ENCODE results near the gene OSBPL5. TPM values are rescaled to one million over a fixed set of nuclear protein-coding genes. Genes with fewer than 3 reads are reported as not detected.

OSBPL5 gene
- total RNA-seq, 2 experiments from 2014 or later, result 0.63 to 2.7 TPM

DNA sequence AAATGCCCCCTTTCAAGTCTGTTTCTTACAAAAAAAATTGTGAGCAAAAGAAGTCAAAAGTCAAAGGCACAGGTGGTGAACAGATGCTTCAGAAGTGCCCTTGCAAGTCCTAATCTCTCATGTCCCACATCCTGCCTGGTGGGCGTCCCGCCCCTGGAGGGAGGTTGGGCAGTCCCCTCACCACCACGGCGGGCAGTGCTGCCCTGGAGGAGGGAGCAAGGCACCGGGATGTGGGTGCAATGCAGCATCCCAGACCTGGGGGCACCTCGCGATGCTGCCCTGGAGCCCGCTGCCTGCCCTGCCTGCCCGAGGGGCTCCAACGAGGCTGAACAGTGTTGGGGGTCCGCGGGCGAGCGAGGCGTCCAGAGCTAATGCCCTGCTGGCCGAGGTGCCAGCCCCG, 37.6 kb upstream of the OSBPL5 start:
- CTCF ChIA-PET (ENCODE audit: unreplicated experiment), result no interaction called here
- no peaks in the 10 kb centered on the region for H3K9me3 ChIP-seq (ENCODE audit: low read length)
- no peaks in the 10 kb centered on the region for H3K9me2 ChIP-seq (ENCODE audit: insufficient read depth, low read length)
- POLR2A ChIA-PET, result no interaction called here
- intact Hi-C loops (cut with micrococcal nuclease; ENCODE audit: unreplicated experiment), result no loop called here
- TF ChIP-seq, protein P1, sequence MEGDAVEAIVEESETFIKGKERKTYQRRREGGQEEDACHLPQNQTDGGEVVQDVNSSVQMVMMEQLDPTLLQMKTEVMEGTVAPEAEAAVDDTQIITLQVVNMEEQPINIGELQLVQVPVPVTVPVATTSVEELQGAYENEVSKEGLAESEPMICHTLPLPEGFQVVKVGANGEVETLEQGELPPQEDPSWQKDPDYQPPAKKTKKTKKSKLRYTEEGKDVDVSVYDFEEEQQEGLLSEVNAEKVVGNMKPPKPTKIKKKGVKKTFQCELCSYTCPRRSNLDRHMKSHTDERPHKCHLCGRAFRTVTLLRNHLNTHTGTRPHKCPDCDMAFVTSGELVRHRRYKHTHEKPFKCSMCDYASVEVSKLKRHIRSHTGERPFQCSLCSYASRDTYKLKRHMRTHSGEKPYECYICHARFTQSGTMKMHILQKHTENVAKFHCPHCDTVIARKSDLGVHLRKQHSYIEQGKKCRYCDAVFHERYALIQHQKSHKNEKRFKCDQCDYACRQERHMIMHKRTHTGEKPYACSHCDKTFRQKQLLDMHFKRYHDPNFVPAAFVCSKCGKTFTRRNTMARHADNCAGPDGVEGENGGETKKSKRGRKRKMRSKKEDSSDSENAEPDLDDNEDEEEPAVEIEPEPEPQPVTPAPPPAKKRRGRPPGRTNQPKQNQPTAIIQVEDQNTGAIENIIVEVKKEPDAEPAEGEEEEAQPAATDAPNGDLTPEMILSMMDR (conservative IDR thresholded peaks at IDR 0.05; ENCODE audit: low read length), result no peak
- TF ChIP-seq EZH2phosphoT487 (IDR thresholded peaks at IDR 0.05; ENCODE audit: borderline replicate concordance, low read depth, low read length), result no peak
- H3K79me2 ChIP-seq (ENCODE audit: insufficient read depth, low read depth, low read length), result no peaks in the 10 kb centered on the region
- no TSS peak for BruUV-seq (replicated peaks)
- H4K20me1 ChIP-seq (ENCODE audit: insufficient read depth, low read length), result no peaks in the 10 kb centered on the region
- H3K4me3 ChIP-seq (ENCODE audit: low read depth, low read length, poor library complexity, severe bottlenecking), result no peak overlapping the region
- DNase-seq (ENCODE audit: low spot score), result no peak
- no peaks in the 10 kb centered on the region for H3K4me1 ChIP-seq (ENCODE audit: insufficient read depth, low read length, poor library complexity, severe bottlenecking)
- H3K27ac ChIP-seq (ENCODE audit: low read depth, low read length, poor library complexity, severe bottlenecking), result no peak overlapping the region
- H2AFZ ChIP-seq (ENCODE audit: low read length), result no peak overlapping the region
- no peak overlapping the region for H3K4me2 ChIP-seq (ENCODE audit: low read length)
- no peaks in the 10 kb centered on the region for H3K36me3 ChIP-seq (ENCODE audit: insufficient read depth, low read length)

DNA sequence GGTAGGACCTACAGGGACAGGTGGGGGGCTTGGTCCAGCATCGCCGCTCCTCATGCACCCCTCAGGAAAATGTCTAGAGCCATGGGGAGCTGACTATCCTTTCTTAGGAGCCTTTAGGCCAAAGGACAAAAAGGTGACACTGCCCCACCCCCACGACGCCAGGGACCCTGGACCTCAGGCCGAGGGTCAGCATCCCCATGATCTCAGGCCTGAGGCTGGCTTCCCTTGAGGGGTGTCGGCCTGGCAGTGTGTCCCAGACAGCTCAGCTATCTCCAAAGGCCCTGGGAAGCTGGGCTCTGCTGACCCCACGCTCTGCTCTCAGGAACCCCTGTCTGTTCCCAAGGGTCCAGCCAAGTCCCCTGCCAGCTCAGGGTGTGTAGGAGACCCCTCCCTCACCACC, 37.2 kb upstream of the OSBPL5 start:
- Histone ChIP-seq H3K4me1 (ENCODE audit: insufficient read depth, low read length, poor library complexity, severe bottlenecking) (no peaks in the 10 kb centered on the region), H3K36me3 (ENCODE audit: insufficient read depth, low read length) (no peaks in the 10 kb centered on the region), H3K9me2 (ENCODE audit: insufficient read depth, low read length) (no peaks in the 10 kb centered on the region), H4K20me1 (ENCODE audit: insufficient read depth, low read length) (no peaks in the 10 kb centered on the region), H3K79me2 (ENCODE audit: insufficient read depth, low read depth, low read length) (no peaks in the 10 kb centered on the region), H2AFZ (ENCODE audit: low read length) (no peak overlapping the region), H3K27ac (ENCODE audit: low read depth, low read length, poor library complexity, severe bottlenecking) (no peak overlapping the region), H3K4me2 (ENCODE audit: low read length) (no peak overlapping the region), H3K9me3 (ENCODE audit: low read length) (no peaks in the 10 kb centered on the region), H3K4me3 (ENCODE audit: low read depth, low read length, poor library complexity, severe bottlenecking) (no peak overlapping the region)
- intact Hi-C loops (cut with micrococcal nuclease; ENCODE audit: unreplicated experiment), result no loop called here
- no TSS peak for BruUV-seq (replicated peaks)
- ChIA-PET CTCF (ENCODE audit: unreplicated experiment) (no interaction called here), POLR2A (no interaction called here)
- no peak for DNase-seq (ENCODE audit: low spot score)
- no peak for TF ChIP-seq EZH2phosphoT487 (IDR thresholded peaks at IDR 0.05; ENCODE audit: borderline replicate concordance, low read depth, low read length)
- TF ChIP-seq, protein P1 (conservative IDR thresholded peaks at IDR 0.05; ENCODE audit: low read length), result no peak

DNA sequence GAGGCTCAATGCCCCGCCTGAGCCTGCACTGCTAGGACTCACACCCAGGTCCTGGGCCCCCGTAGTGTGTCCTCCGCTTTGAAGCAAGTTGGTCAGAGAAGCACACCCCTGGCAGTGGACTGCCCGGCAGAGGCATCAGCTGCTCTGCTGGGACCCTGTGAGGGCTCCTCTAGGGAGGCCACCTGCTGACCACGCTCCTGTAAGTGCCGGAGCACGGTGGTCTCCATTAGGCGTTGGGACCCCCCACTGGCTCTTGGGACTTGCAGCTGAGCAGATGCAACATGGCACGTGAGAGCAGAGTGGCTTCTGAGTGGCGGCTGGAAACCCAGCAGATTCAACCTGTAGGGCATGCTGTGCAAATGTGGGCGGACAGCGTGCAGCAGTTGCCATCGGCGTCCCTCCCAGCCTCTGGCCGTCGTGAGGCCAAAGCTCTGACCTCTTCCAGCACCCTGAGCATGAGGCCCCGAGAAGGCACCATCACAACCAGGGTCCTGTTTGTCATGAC, 36.6 kb upstream of the OSBPL5 start:
- BruUV-seq (replicated peaks), result no TSS peak
- Histone ChIP-seq H2AFZ (ENCODE audit: low read length) (no peak overlapping the region), H3K27ac (ENCODE audit: low read depth, low read length, poor library complexity, severe bottlenecking) (no peak overlapping the region), H3K4me2 (ENCODE audit: low read length) (no peak overlapping the region), H3K4me3 (ENCODE audit: low read depth, low read length, poor library complexity, severe bottlenecking) (no peak overlapping the region), H4K20me1 (ENCODE audit: insufficient read depth, low read length) (no peaks in the 10 kb centered on the region), H3K4me1 (ENCODE audit: insufficient read depth, low read length, poor library complexity, severe bottlenecking) (no peaks in the 10 kb centered on the region), H3K36me3 (ENCODE audit: insufficient read depth, low read length) (no peaks in the 10 kb centered on the region), H3K9me2 (ENCODE audit: insufficient read depth, low read length) (no peaks in the 10 kb centered on the region), H3K9me3 (ENCODE audit: low read length) (no peaks in the 10 kb centered on the region), H3K79me2 (ENCODE audit: insufficient read depth, low read depth, low read length) (no peaks in the 10 kb centered on the region)
- ChIA-PET CTCF (ENCODE audit: unreplicated experiment) (no interaction called here), POLR2A (no interaction called here)
- no peak for TF ChIP-seq EZH2phosphoT487 (IDR thresholded peaks at IDR 0.05; ENCODE audit: borderline replicate concordance, low read depth, low read length)
- TF ChIP-seq, protein P1 (conservative IDR thresholded peaks at IDR 0.05; ENCODE audit: low read length), result no peak
- intact Hi-C loops (cut with micrococcal nuclease; ENCODE audit: unreplicated experiment), result no loop called here
- no peak for DNase-seq (ENCODE audit: low spot score)

All from OCI-LY7 (cell line).